Measurements from ENCODE around the gene MTHFS.

- TF ChIP-seq SUZ12 (IDR thresholded peaks at IDR 0.05) (no peak), ARNT (IDR thresholded peaks at IDR 0.05) (no peak), SP1 (IDR thresholded peaks at IDR 0.05) (no peak), HDGF (IDR thresholded peaks at IDR 0.05; ENCODE audit: borderline replicate concordance) (no peak), TARDBP (IDR thresholded peaks at IDR 0.05) (no peak), FOXA1 (IDR thresholded peaks at IDR 0.05) (no peak), CTBP1 (IDR thresholded peaks at IDR 0.05; ENCODE audit: borderline replicate concordance) (no peak)
Measured at GRCh38 chr15:79834495-79834894, 62.3 kb downstream of the MTHFS start.

All from HEK293T (cell line).